GM04503 (cell line): Measurements from ENCODE around the gene ZNF414.
"Not testable (repeated sequence)": the region's sequence is repeated elsewhere in the genome, so short reads cannot be mapped to it uniquely, and the experiment has no call there.

Source experiments
- DNase-seq: peaks from one replicate; pipeline ENCODE4 v3.0.0-alpha.2; 2012; ENCODE audit warnings: low read depth

ZNF414 gene

GRCh38 chr19:8513687-8514504 is at the start of gene ZNF414:
TSS of gene ZNF414 (minus strand) at chr19:8514167. CDS start at chr19:8514046, 121 bp downstream.
- DNase-seq = peak; percentile 80

GRCh38 chr19:8561075-8561764 is 47.3 kb upstream of the ZNF414 start:
- DNase-seq = no peak

GRCh38 chr19:8558325-8558724 is 44.4 kb upstream of the ZNF414 start:
- no peak for DNase-seq

- no peak for DNase-seq
These were observed 43.8 kb upstream of the ZNF414 start for GRCh38 chr19:8557642-8558238.

GRCh38 chr19:8553729-8554128 is 39.8 kb upstream of the ZNF414 start:
- not testable (repeated sequence) for DNase-seq

GRCh38 chr19:8552810-8553209 is 38.8 kb upstream of the ZNF414 start:
- no peak for DNase-seq

GRCh38 chr19:8550070-8550469 is 36.1 kb upstream of the ZNF414 start:
- no peak for DNase-seq

- DNase-seq = no peak
These were observed 31.8 kb upstream of the ZNF414 start for GRCh38 chr19:8545743-8546142.

- no peak for DNase-seq
These were observed 30.2 kb upstream of the ZNF414 start for GRCh38 chr19:8544168-8544567.

GRCh38 chr19:8539621-8540149 is 25.7 kb upstream of the ZNF414 start:
- no peak for DNase-seq

GRCh38 chr19:8537099-8537498 is 23.1 kb upstream of the ZNF414 start:
- no peak for DNase-seq

GRCh38 chr19:8536282-8536681 is 22.3 kb upstream of the ZNF414 start:
- DNase-seq = no peak

GRCh38 chr19:8532225-8532624 is 18.3 kb upstream of the ZNF414 start:
- DNase-seq = no peak

GRCh38 chr19:8531470-8531869 is 17.5 kb upstream of the ZNF414 start:
- no peak for DNase-seq

GRCh38 chr19:8530061-8530679 is 16.2 kb upstream of the ZNF414 start:
- no peak for DNase-seq

GRCh38 chr19:8529369-8530006 is 15.5 kb upstream of the ZNF414 start:
- DNase-seq = no peak

- no peak for DNase-seq
These were observed 14.5 kb upstream of the ZNF414 start for GRCh38 chr19:8528500-8528899.

- DNase-seq = peak; percentile 52
These were observed 12.6 kb upstream of the ZNF414 start for GRCh38 chr19:8526345-8527091.

- DNase-seq = no peak
These were observed 11.4 kb upstream of the ZNF414 start for GRCh38 chr19:8525401-8525684.

GRCh38 chr19:8519388-8519787 is 5.4 kb upstream of the ZNF414 start:
- no peak for DNase-seq

GRCh38 chr19:8518536-8518935 is 4.6 kb upstream of the ZNF414 start:
- no peak for DNase-seq
